ENCODE data around the gene ADGRL1.
"Not testable (repeated sequence)": the region's sequence is repeated elsewhere in the genome, so short reads cannot be mapped to it uniquely, and the experiment has no call there.

ADGRL1 gene

DNA sequence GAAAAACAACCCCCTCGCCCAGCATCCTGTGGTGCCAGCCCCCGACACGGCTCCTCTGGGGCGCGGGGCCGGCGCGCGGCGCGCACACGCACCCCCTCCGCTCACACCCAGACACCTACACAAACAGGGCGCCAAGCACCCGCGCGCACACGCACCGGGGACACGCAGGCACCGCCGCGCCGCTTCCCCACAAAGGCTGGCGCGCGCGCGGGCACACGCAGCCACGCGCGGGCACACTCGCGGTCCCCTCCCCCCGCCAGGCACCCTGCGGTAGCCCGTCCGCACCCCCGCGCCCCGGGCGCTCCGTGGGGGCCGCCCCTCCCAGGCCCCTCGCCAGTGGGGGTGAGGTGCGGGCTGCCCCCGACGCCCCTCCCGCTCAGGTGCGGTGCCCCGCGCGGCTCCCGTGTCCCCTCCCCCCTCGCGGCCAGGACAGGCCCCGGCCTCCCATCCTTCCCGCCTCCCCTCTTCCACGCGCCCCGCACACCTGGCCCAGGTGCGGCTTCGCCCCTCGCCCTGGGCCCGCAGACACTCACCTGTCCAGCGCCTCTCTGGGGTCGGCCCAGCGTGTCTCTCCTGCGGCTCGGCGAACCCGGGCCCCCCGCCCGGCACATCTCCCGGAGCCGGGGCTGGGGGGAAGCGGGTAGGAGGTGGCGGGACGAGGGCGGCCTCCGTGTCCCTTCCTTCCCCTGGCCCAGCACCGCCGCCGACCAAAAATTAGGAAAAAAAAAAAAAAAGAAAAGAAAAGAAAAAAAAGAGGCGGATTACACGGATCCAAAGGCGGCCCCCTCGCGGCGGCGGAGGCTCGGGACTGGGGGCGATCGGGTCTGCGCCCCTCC lies at the start of gene ADGRL1:
TSS of gene ADGRL1 (minus strand) at position 718 of the 836 bp plus-strand sequence. CDS start 22,567 bp downstream, outside the sequence.
- H3K4me3 ChIP-seq (ENCODE audit: low read length), result peak within 1 kb of the TSS; percentile 55
- not testable (repeated sequence) for DNase-seq (ENCODE audit: low read depth)

DNA sequence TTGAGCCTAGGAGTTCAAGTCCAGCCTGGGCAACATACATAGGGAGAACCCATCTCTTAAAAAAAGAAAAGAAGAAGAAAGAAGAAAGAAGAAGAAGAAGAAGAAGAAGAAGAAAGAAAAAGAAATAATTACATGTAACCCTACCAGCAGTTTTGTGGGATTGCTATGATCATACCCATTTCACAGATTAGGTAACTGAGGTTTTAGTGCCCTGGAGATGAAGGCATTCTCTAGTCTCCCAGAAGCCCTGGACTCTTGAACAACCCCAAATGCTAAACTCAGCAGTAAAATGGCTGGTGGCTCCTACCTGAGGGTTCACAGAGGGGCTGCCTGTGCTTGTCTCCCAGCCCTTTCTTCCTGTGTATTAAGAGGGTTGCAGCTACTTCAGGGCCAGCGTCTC lies 49.3 kb upstream of the ADGRL1 start:
- H3K4me3 ChIP-seq (ENCODE audit: low read length); DNase-seq (ENCODE audit: low read depth): not testable (repeated sequence)

DNA sequence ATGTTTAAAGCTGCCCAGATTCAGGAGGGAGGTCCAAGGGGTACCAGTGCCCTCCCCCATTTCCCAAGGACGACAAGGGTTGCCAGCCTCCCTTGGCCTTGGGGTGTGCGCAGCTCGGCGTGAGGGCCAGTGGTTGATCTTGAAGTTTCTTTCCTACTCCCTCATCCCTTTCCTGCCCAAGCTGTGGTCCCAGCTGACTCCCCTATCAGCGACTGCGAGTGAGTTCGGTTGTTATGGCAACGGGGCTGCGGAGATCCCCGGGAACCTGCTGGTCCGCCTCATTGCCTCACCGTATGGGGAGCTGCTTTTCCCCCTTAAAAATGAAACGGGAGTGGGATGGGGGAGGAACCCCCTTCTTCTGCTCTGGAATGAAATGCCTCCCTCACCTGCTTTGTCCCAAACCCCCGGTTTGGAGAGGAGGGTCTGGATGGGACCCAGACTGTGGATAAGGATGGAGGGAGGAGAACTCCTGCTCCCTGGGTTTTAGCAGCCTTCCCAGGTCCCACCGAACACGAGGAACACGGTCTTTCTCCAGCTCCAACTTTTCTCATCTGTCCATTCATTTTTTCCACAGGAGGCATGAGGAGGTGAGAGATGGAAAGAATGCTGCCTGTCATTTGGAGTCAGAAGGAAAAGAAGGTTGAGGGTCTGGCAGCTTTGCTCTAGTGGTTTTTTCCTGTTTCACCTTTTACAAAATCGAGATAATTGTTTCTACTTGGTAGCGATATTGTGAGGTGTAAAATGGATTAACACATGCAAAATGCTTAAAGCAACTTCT lies 48.0 kb upstream of the ADGRL1 start:
- DNase-seq (ENCODE audit: low read depth); H3K4me3 ChIP-seq (ENCODE audit: low read length): not testable (repeated sequence)

DNA sequence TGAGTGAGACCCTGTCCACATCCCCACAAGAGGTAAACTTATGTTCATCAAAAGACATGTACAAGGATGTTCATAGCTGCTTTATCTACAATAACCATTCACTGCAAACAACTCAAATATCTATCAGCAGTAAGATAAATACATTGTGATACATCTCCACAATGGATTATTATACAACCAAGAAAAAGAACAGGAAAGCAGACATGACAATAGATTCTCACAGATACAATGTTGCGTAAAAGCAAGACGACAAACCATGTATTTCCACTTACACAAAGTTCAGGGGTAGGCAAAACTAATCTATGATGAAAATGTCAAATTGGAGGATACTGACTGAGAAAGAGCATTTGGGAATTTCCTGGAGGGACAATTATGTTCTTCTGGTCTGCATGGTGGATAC lies 46.2 kb upstream of the ADGRL1 start:
- not testable (repeated sequence) for H3K4me3 ChIP-seq (ENCODE audit: low read length); DNase-seq (ENCODE audit: low read depth)

DNA sequence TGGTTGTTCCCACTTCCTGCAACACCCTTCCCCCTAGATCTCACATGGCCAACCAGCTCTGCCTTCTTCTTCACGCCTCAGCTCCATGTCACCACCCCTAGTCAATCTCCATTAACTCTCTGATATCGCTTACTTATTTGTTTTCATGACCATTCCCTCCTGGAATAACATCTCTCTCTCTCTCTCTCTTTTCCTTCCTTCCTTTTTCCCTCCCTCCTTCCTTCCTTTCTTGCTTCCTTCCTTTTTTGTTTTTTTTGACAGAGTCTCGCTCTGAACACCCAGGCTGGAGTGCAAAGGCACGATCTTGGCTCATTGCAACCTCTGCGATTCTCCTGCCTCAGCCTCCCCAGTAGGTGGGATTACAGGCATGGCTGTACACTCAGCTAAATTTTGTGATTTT lies 44.9 kb upstream of the ADGRL1 start:
- TF ChIP-seq, protein P1, sequence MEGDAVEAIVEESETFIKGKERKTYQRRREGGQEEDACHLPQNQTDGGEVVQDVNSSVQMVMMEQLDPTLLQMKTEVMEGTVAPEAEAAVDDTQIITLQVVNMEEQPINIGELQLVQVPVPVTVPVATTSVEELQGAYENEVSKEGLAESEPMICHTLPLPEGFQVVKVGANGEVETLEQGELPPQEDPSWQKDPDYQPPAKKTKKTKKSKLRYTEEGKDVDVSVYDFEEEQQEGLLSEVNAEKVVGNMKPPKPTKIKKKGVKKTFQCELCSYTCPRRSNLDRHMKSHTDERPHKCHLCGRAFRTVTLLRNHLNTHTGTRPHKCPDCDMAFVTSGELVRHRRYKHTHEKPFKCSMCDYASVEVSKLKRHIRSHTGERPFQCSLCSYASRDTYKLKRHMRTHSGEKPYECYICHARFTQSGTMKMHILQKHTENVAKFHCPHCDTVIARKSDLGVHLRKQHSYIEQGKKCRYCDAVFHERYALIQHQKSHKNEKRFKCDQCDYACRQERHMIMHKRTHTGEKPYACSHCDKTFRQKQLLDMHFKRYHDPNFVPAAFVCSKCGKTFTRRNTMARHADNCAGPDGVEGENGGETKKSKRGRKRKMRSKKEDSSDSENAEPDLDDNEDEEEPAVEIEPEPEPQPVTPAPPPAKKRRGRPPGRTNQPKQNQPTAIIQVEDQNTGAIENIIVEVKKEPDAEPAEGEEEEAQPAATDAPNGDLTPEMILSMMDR (conservative IDR thresholded peaks at IDR 0.05; ENCODE audit: low read length), result no peak
- DNase-seq (ENCODE audit: low read depth), result no peak

DNA sequence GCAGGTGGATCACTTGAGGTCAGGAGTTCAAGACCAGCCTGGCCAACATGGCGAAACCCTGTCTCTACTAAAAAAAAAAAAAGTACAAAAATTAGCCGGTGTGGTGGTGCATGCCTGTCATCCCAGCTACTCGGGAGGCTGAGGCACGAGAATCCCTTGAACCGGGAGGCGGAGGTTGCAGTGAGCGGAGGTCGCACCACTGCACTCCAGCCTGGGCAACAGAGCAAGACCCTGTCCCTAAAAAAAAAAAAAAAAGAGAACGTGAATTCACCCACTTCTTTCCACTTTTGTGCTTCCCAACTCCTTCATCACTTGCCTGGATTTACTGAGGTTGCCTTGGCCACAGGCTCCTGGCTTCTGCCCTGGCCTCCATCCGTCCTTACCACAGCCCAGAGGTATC lies 44.3 kb upstream of the ADGRL1 start:
- H3K4me3 ChIP-seq (ENCODE audit: low read length); DNase-seq (ENCODE audit: low read depth): not testable (repeated sequence)

More for the DNA sequence above, 44.9 kb upstream of the ADGRL1 start:
- no peak overlapping the region for H3K4me3 ChIP-seq (ENCODE audit: low read length)

DNA sequence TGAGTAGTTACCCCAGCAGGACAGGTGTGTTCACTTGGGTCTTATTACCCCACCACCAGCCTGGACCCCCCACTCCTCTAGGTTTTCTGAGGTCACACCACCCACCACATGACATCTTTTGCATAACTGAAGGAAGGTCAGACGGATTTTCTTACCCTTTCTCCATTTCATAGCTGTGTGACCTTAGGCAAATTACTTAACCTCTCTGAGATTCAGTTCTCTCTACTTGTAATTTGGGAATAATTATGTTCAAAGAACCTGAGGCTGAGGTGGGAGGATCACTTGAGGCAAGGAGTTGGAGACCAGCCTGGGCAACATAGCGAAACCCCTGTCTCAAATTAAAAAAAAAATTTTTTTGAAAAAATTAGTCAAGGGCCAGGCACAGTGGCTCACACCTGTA lies 43.9 kb upstream of the ADGRL1 start:
- not testable (repeated sequence) for H3K4me3 ChIP-seq (ENCODE audit: low read length); DNase-seq (ENCODE audit: low read depth)

DNA sequence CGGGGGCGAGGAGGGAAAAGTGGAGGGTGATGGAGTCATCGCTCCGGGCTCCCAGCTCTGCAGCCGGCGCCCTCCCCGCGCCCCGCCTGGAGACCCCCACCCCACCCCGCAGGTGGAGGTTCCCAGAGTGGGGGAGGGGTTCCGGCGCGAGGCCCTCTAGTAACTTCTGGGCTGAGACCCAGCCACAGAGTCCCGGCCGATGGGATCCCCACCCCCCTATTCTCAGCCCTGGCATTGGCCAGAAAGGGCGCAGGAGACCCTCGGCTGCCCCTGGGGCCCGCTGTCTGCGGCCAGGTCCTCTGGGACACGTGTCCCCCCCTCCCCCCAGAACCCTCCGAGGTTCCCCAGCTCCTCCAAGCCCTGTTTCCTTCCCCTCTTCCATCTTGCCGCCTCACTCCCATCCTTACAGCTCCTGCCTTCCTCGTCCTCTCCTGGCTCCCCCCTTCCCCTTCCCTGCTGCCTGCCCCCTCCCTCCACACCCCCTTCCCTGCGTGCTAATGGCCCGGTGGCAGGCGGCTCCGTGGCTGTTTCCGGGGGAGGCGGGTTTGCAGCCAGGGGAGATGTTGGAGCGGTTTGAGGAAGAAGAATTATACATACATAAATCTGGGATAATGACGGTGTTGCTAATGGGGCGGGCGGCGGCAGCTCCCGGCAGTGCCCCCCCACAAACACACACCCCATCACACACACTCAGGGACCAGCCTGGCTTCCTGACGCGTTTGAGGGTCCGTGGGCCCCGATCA lies 43.2 kb upstream of the ADGRL1 start:
- peak; percentile 3 for DNase-seq (ENCODE audit: low read depth)

DNA sequence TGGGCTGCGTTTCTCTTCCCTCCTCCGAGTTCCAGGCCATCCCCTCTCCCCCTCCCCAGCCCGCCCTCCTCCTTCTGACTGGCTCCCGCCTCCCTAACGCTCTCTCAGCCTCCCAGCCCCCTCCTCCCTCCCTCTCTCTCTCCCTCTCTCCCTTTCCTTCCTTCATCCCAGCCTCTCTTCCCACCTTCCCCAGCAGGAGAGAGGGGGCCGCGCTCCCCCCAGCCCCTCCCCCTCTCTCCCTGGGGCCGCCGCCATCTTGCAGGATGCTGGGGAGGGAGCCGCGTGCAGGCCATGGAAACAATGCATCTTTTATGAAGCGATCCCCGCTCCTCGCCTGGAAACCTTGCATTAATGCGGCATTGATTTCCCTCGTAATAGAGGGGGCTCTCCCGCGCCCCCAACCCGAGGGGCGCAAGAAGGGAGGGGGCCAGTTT lies 42.6 kb upstream of the ADGRL1 start:
- peak; percentile 13 for DNase-seq (ENCODE audit: low read depth)
- peak overlapping the region; percentile 47 for H3K4me3 ChIP-seq (ENCODE audit: low read length)
- TF ChIP-seq, protein P1 (conservative IDR thresholded peaks at IDR 0.05; ENCODE audit: low read length), result no peak

More for the DNA sequence above, 43.2 kb upstream of the ADGRL1 start:
- peak overlapping the region; percentile 47 for H3K4me3 ChIP-seq (ENCODE audit: low read length)

DNA sequence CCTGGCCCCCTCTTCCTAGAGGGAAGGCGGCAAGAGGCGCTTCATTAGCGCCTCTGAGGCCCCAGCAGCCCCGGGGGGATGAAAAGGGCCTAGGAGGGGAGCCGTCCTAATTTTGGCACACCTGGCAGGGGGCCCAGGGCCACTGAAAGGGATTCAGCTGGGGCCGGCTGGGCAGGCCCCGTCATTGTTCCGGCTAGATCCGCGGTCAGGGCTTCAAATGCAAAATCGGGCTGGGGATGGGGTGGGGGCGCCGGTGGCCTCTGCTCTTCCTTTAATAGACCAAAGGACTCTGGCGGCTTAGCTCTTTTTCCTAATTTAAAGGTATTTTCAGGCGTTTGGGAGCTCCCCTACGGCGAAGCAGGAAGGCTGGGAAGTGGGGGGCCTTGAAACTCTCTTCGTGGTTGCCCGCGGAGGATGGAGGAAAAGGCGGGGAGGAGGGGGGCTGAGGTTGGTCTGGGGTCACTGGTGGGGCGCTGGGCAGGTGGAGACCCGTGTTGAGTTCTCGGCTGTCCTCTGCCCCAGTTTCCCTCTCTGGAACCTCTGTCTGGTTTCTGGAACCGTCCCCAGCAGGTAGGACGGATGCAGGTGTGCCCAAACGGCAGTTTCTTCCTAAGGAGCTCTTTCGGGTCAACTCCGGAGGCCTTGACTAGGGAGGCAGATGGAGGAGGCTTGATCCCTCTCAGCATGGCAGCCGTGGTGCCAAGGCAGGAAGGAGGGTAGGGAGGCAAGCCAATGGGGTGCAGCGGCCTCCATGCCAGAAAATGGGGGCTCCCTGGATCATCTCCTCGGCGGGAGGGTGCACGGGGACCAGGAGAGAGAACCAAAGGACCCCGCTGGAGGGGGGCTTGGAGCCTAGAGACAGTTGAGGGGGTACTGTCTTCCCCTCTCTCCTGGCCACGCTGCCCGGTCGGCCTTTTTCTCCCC lies 41.8 kb upstream of the ADGRL1 start:
- not testable (repeated sequence) for DNase-seq (ENCODE audit: low read depth); H3K4me3 ChIP-seq (ENCODE audit: low read length)

DNA sequence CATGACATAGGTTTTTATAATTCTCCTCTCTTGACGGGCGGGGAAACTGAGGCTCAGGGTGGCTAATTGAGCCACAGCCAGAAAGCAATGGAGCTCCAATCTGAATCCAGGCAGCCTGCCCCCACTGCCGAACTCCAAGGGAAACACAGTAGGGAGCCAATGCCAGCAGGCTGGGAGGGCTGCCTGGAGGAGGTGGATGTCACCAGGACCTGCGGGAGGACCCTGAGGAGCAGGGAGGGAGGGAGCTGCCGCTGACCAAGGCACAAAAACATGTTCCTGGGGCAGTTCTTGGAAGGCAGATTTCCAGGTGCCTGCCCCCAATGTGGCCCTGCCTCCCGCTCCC lies 41.2 kb upstream of the ADGRL1 start:
- not testable (repeated sequence) for H3K4me3 ChIP-seq (ENCODE audit: low read length); DNase-seq (ENCODE audit: low read depth)

DNA sequence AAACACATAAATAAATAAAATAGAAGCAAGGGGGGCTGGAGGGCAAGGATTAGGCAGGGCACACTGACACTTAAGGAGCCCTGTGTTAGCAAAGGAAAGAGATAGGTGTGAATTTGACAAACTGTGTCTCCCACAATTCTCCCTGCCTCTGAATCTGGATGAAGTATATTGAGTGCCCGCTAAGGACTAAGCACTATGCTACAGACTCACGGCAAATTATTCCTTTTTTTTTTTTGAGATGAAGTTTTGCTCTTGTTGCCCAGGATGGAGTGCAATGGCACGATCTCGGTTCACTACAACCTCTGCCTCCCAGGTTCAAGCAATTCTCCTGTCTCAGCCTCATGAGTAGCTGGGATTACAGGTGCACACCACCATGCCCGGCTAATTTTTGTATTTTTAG lies 38.4 kb upstream of the ADGRL1 start:
- H3K4me3 ChIP-seq (ENCODE audit: low read length); DNase-seq (ENCODE audit: low read depth): not testable (repeated sequence)

DNA sequence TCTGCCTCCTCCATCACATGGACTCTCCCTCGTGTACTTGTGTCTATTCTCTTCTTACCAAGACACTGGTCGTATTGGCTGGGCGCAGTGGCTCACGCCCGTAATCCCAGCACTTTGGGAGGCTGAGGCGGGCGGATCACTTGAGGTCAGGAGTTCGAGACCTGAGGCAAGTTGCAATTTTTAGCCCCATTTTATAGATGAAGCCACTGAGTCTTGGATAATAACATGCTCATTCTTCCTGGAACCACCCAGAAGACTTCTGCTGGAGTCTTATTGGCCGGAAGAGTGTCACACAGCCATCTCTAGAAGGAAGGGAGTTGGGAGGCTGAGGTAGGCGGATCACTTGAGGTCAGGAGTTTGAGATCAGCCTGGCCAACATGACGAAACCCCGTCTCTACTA lies 37.7 kb upstream of the ADGRL1 start:
- H3K4me3 ChIP-seq (ENCODE audit: low read length); DNase-seq (ENCODE audit: low read depth): not testable (repeated sequence)

Measured in AG10803 (cell line).